Measurements from ENCODE around the gene SLC45A2.

GRCh38 chr5:33984178-33984577, 315 bp downstream of the SLC45A2 start:
- TF ChIP-seq CTCF (IDR thresholded peaks at IDR 0.05) (no peak), ZFX (IDR thresholded peaks at IDR 0.05; ENCODE audit: borderline replicate concordance) (no peak)
